HCT116 (cell line): ENCODE measurements around the gene FAM24B.

ENCODE experiments used
- CTCF ChIP-seq, 3 experiments: fragments of 200-600 bp in 1 of 3; sonication (generic) in 1 of 3; IDR thresholded peaks in 2 of 3; conservative IDR thresholded peaks in 1 of 3; 2 replicates each; pipeline ENCODE4 v1.5.1; 2012 to 2017; ENCODE audit warnings: low read depth in 2 of 3, low read length in 2 of 3, antibody characterized with exemption in 1 of 3, borderline replicate concordance in 1 of 3, control low read depth in 1 of 3, mild to moderate bottlenecking in 1 of 3, mixed read lengths in 1 of 3, mixed run types in 1 of 3, moderate library complexity in 1 of 3; ENCODE audit not compliant: insufficient read depth in 1 of 3
- EZH2 ChIP-seq: fragments of 200-600 bp; sonication (generic); IDR thresholded peaks from 2 replicates; pipeline ENCODE4 v1.6.1; 2017; ENCODE audit warnings: antibody characterized with exemption, mixed run types
- MAX ChIP-seq: IDR thresholded peaks from 2 replicates; pipeline ENCODE4 v1.6.1; 2012
- POLR2A ChIP-seq: IDR thresholded peaks from 2 replicates; pipeline ENCODE4 v1.7.0; 2011; ENCODE audit warnings: borderline replicate concordance; ENCODE audit not compliant: insufficient read depth, insufficient read length; ENCODE audit errors: extremely low read depth
- SP1 ChIP-seq: IDR thresholded peaks from 2 replicates; pipeline ENCODE4 v1.6.1; 2012; ENCODE audit warnings: low read depth
- ZFX ChIP-seq: fragments of 450-650 bp; IDR thresholded peaks from 2 replicates; pipeline ENCODE4 v1.6.1; 2017
- ZNF274 ChIP-seq: fragments of 200-500 bp; sonication (Bioruptor generic); IDR thresholded peaks from 2 replicates; pipeline ENCODE4 v1.6.1; 2014; ENCODE audit warnings: mild to moderate bottlenecking, low read depth, low read length, inconsistent platforms

- TF ChIP-seq ZNF274 (no peak), CTCF (IDR thresholded peaks at IDR 0.05 in 2 of 3, conservative IDR thresholded peaks at IDR 0.05 in 1 of 3; ENCODE audit: borderline replicate concordance in 1 of 3, insufficient read depth in 1 of 3, low read depth in 2 of 3, low read length in 2 of 3) (no peak), ZFX (no peak), MAX (no peak), SP1 (no peak), EZH2 (no peak), POLR2A (no peak)
Measured at GRCh38 chr10:122861711-122862161, 17.6 kb downstream of the FAM24B start.
